Fibroblast of the aortic adventitia (primary cell): ENCODE measurements around the gene KDM2B. TPM values are rescaled to one million over a fixed set of nuclear protein-coding genes. Genes with fewer than 3 reads are reported as not detected.

ENCODE experiments used
- DNase-seq: peaks from one replicate; pipeline ENCODE4 v3.0.0-alpha.2; 2010; ENCODE audit warnings: low read depth
- H3K4me3 ChIP-seq: 2 replicates; pipeline ENCODE4 v1.5.1; 2011; ENCODE audit warnings: low read depth, mild to moderate bottlenecking, control low read depth, low read length, moderate library complexity
- CTCF ChIP-seq: IDR thresholded peaks from 2 replicates; pipeline ENCODE4 v1.5.1; 2011; ENCODE audit warnings: mild to moderate bottlenecking, low read length, control low read depth, inconsistent platforms; ENCODE audit not compliant: insufficient read depth
- total RNA-seq: library from RNA; depleted of rRNA; stranded (reverse); fragments of >200 nt; gene quantifications from 2 replicates; pipeline ENCODE4 v1.2.3, GENCODE V29; 2012; ENCODE audit warnings: low replicate concordance

KDM2B gene
- total RNA-seq, 1 donor, result 26.8 TPM

DNA sequence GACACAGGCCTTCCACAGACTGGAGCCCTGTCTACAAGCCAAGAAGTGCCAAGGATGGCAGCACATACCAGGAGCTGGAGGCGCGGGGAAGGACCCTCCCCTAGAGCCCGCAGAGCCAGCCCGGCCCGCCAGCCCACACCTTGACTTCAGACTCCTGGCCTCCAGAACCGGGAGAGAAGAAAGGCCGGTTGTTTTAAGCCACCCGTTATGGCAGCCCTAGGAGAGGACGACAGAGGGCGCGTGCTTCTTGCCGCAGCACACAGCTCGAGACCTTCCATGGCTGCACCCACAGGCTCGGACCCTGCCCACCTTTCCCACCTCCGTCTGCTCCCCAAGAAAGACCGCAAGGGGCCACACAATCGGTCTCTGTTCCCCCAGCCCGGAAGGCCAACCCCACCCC lies 127.2 kb downstream of the KDM2B start:
- no peak overlapping the region for H3K4me3 ChIP-seq
- no peak for DNase-seq
- no peak for TF ChIP-seq CTCF

DNA sequence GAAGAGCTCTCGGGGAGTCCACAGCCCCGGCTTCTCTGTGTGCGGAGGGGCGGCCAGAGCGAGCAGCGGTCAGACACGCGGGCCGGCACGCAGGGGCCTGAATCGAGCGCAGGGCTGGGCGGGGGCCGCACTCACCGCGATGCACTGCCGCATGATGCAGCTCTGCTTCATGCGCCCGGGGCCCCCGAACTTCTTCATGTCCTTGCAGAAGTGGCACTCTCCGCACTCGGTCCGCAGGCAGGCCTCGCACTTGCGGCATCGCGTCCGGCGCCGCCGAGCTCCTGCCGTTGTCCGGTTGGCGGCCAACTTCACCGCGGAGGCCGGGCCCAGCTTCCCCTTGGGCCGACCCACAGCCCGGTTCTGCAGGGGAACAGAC lies 127.8 kb downstream of the KDM2B start:
- H3K4me3 ChIP-seq, result no peak overlapping the region
- no peak for DNase-seq
- TF ChIP-seq CTCF, result no peak

- no peak overlapping the region for H3K4me3 ChIP-seq
- no peak for TF ChIP-seq CTCF
- DNase-seq, result no peak
Measured at GRCh38 chr12:121452340-121452984, 128.4 kb downstream of the KDM2B start.

DNA sequence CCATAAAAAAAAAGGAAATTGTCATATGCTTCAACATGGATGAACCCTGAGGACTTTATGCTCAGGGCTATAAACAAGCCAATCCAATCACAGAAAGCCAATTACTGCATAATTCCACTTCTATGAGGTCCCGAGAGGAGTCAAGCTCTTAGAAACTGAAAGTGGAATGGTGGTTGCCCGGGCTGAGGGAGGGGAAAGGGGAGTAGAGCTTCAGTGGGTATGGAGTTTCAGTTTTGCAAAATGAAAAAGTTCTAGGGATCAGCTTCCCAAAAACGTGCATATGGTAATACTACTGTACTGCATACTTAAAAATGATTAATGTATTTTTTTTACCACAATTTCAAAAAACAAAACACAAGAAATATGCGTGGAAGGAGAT lies 128.9 kb downstream of the KDM2B start:
- H3K4me3 ChIP-seq, result no peak overlapping the region
- no peak for DNase-seq
- no peak for TF ChIP-seq CTCF

GRCh38 chr12:121448771-121449315 lies 132.0 kb downstream of the KDM2B start:
- no peak for TF ChIP-seq CTCF
- DNase-seq, result no peak
- no peak overlapping the region for H3K4me3 ChIP-seq

GRCh38 chr12:121446750-121447149 lies 134.1 kb downstream of the KDM2B start:
- no peak for DNase-seq
- no peak for TF ChIP-seq CTCF
- no peak overlapping the region for H3K4me3 ChIP-seq

DNA sequence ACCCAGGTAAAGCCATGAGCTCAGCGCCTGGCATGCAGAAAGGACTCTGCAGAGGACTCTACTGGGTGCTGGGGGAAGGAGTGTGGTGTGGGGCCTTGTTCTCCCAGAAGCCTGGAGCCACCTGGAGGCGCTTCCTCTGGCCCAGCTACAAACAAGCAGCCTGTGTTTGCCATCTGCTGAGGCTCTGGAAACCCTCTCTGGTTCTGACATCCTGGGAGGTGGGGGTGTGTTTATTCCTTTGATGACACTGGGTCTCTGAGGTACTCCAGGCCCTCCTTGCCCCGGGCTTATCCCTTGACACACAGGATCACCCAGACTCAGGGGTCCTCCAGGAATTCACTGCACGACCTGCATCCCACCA lies 136.0 kb downstream of the KDM2B start:
- no peak for DNase-seq
- TF ChIP-seq CTCF, result no peak
- no peak overlapping the region for H3K4me3 ChIP-seq
